GM23248 (cell line): Measurements from ENCODE around the gene ATP6AP2.

ENCODE experiments used
- EZH2 ChIP-seq: fragments of 200-600 bp; sonication (generic); IDR thresholded peaks from 2 replicates; pipeline ENCODE4 v1.6.1; 2018; ENCODE audit warnings: antibody characterized with exemption, mild to moderate bottlenecking; ENCODE audit not compliant: insufficient read depth, poor library complexity, severe bottlenecking
- EZH2phosphoT487 ChIP-seq: fragments of 200-600 bp; sonication (generic); IDR thresholded peaks from 2 replicates; pipeline ENCODE4 v1.6.1; 2018; ENCODE audit warnings: antibody characterized with exemption, moderate library complexity, mild to moderate bottlenecking, low read depth; ENCODE audit not compliant: insufficient read depth

GRCh38 chrX:40644821-40645358 lies 64.1 kb downstream of the ATP6AP2 start:
- no peak for TF ChIP-seq EZH2
- no peak for TF ChIP-seq EZH2phosphoT487
